SH-SY5Y (cell line): ENCODE results near the gene RNF145.

Experiments used
- GATA2 ChIP-seq: IDR thresholded peaks from 2 replicates; pipeline ENCODE4 v1.6.1; 2011; ENCODE audit warnings: mild to moderate bottlenecking, low read depth, low read length
- GATA3 ChIP-seq: IDR thresholded peaks from 2 replicates; pipeline ENCODE4 v1.6.1; 2011; ENCODE audit warnings: low read depth, mild to moderate bottlenecking, low read length, moderate library complexity

- TF ChIP-seq GATA2 (no peak), GATA3 (no peak)
These were observed 42.8 kb upstream of the RNF145 start for GRCh38 chr5:159252195-159252594.
